Hepatic stellate cell (primary cell): ENCODE results near the gene DLK1.

ENCODE experiments used
- DNase-seq: peaks from one replicate; pipeline ENCODE4 v3.0.0; 2011; ENCODE audit warnings: low spot score

The DLK1 gene

GRCh38 chr14:100777818-100778525, 51.3 kb downstream of the DLK1 start:
- DNase-seq: no peak

GRCh38 chr14:100778526-100778882, 51.8 kb downstream of the DLK1 start:
- DNase-seq: no peak

GRCh38 chr14:100778951-100779690, 52.4 kb downstream of the DLK1 start:
- no peak for DNase-seq

GRCh38 chr14:100779691-100780080, 53.0 kb downstream of the DLK1 start:
- no peak for DNase-seq

- no peak for DNase-seq
Observed at GRCh38 chr14:100780246-100780645, 53.6 kb downstream of the DLK1 start.

GRCh38 chr14:100780646-100781355, 54.1 kb downstream of the DLK1 start:
- no peak for DNase-seq

- no peak for DNase-seq
Observed at GRCh38 chr14:100781952-100782351, 55.3 kb downstream of the DLK1 start.

- no peak for DNase-seq
Observed at GRCh38 chr14:100782516-100783320, 56.0 kb downstream of the DLK1 start.

- DNase-seq: no peak
Observed at GRCh38 chr14:100783630-100784370, 57.1 kb downstream of the DLK1 start.

GRCh38 chr14:100784523-100785337, 58.0 kb downstream of the DLK1 start:
- DNase-seq: no peak

GRCh38 chr14:100785338-100785615, 58.6 kb downstream of the DLK1 start:
- no peak for DNase-seq

- no peak for DNase-seq
Observed at GRCh38 chr14:100785626-100786025, 58.9 kb downstream of the DLK1 start.

- DNase-seq: no peak
Observed at GRCh38 chr14:100786131-100786530, 59.4 kb downstream of the DLK1 start.

GRCh38 chr14:100786576-100787219, 60.0 kb downstream of the DLK1 start:
- no peak for DNase-seq

- no peak for DNase-seq
Observed at GRCh38 chr14:100787659-100788058, 61.0 kb downstream of the DLK1 start.
